Stimulated activated CD4-positive, alpha-beta T cell treated with anti-CD3 and anti-CD28 coated beads, Interleukin-2, amount 100 ng/mL, for 48 hours (primary cell): ENCODE data around the gene SERPINF2.
"Not testable (repeated sequence)": the region's sequence is repeated elsewhere in the genome, so short reads cannot be mapped to it uniquely, and the experiment has no call there.

Source experiments
- DNase-seq, 2 donors: peaks; one replicate each; pipeline ENCODE4 v3.0.0-alpha.2; 2020

Gene SERPINF2

GRCh38 chr17:1764705-1765104, 22.0 kb downstream of the SERPINF2 start:
- not testable (repeated sequence) for DNase-seq

GRCh38 chr17:1765576-1765975, 22.9 kb downstream of the SERPINF2 start:
- no peak for DNase-seq

GRCh38 chr17:1766382-1767135, 23.9 kb downstream of the SERPINF2 start:
- DNase-seq, result no peak

GRCh38 chr17:1767358-1767757, 24.7 kb downstream of the SERPINF2 start:
- no peak for DNase-seq

GRCh38 chr17:1769822-1770477, 27.3 kb downstream of the SERPINF2 start:
- no peak for DNase-seq

- not testable (repeated sequence) for DNase-seq
Observed at GRCh38 chr17:1773000-1773695, 30.5 kb downstream of the SERPINF2 start.

GRCh38 chr17:1773696-1774181, 31.1 kb downstream of the SERPINF2 start:
- DNase-seq, result no peak

GRCh38 chr17:1774390-1775176, 31.9 kb downstream of the SERPINF2 start:
- DNase-seq, result no peak

GRCh38 chr17:1776328-1776727, 33.7 kb downstream of the SERPINF2 start:
- DNase-seq, result no peak

GRCh38 chr17:1776857-1777256, 34.2 kb downstream of the SERPINF2 start:
- no peak for DNase-seq

GRCh38 chr17:1779571-1780131, 37.0 kb downstream of the SERPINF2 start:
- DNase-seq, result no peak

- no peak for DNase-seq
Observed at GRCh38 chr17:1782171-1782567, 39.5 kb downstream of the SERPINF2 start.

- no peak for DNase-seq
Observed at GRCh38 chr17:1783271-1783670, 40.6 kb downstream of the SERPINF2 start.

GRCh38 chr17:1783834-1784611, 41.4 kb downstream of the SERPINF2 start:
- no peak for DNase-seq

- no peak for DNase-seq
Observed at GRCh38 chr17:1785930-1786329, 43.3 kb downstream of the SERPINF2 start.

- DNase-seq, result no peak
Observed at GRCh38 chr17:1786708-1787107, 44.0 kb downstream of the SERPINF2 start.

GRCh38 chr17:1787301-1787902, 44.7 kb downstream of the SERPINF2 start:
- no peak for DNase-seq

GRCh38 chr17:1789936-1790335, 47.3 kb downstream of the SERPINF2 start:
- no peak for DNase-seq

GRCh38 chr17:1792495-1793446, 50.1 kb downstream of the SERPINF2 start:
- no peak for DNase-seq

- no peak for DNase-seq
Observed at GRCh38 chr17:1793447-1793806, 50.8 kb downstream of the SERPINF2 start.
